ENCODE results near the gene STK32B. TPM values are rescaled to one million over a fixed set of nuclear protein-coding genes. Genes with fewer than 3 reads are reported as not detected.

STK32B gene
- total and polyA plus RNA-seq, 9 of the 15 experiments (the other 6 are each of a cell fraction or from before 2014, with no cell fraction given): 0.03 to 0.20 (median 0.07) TPM; not detected in 2

- TF ChIP-seq CBX8 (IDR thresholded peaks at IDR 0.05; ENCODE audit: borderline replicate concordance, extremely low read depth, low read depth, low read length, poor library complexity, severe bottlenecking): no peak
- no peak for TF ChIP-seq NR1H2 (CRISPR knock-in tag; IDR thresholded peaks at IDR 0.05)
- no peak for TF ChIP-seq HDGF (IDR thresholded peaks at IDR 0.05)
- TF ChIP-seq, protein P1, sequence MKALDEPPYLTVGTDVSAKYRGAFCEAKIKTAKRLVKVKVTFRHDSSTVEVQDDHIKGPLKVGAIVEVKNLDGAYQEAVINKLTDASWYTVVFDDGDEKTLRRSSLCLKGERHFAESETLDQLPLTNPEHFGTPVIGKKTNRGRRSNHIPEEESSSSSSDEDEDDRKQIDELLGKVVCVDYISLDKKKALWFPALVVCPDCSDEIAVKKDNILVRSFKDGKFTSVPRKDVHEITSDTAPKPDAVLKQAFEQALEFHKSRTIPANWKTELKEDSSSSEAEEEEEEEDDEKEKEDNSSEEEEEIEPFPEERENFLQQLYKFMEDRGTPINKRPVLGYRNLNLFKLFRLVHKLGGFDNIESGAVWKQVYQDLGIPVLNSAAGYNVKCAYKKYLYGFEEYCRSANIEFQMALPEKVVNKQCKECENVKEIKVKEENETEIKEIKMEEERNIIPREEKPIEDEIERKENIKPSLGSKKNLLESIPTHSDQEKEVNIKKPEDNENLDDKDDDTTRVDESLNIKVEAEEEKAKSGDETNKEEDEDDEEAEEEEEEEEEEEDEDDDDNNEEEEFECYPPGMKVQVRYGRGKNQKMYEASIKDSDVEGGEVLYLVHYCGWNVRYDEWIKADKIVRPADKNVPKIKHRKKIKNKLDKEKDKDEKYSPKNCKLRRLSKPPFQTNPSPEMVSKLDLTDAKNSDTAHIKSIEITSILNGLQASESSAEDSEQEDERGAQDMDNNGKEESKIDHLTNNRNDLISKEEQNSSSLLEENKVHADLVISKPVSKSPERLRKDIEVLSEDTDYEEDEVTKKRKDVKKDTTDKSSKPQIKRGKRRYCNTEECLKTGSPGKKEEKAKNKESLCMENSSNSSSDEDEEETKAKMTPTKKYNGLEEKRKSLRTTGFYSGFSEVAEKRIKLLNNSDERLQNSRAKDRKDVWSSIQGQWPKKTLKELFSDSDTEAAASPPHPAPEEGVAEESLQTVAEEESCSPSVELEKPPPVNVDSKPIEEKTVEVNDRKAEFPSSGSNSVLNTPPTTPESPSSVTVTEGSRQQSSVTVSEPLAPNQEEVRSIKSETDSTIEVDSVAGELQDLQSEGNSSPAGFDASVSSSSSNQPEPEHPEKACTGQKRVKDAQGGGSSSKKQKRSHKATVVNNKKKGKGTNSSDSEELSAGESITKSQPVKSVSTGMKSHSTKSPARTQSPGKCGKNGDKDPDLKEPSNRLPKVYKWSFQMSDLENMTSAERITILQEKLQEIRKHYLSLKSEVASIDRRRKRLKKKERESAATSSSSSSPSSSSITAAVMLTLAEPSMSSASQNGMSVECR (CRISPR knock-in tag; IDR thresholded peaks at IDR 0.05): no peak
- peak; percentile 58 for TF ChIP-seq PBX2 (CRISPR knock-in tag; IDR thresholded peaks at IDR 0.05; ENCODE audit: low read depth)
- TF ChIP-seq PBX2 (tag; conservative IDR thresholded peaks at IDR 0.05; ENCODE audit: low read depth): peak; percentile 96
- TF ChIP-seq ZNF830 (CRISPR knock-in tag; IDR thresholded peaks at IDR 0.05): no peak
- peak; percentile 83 for TF ChIP-seq ZNF24 (IDR thresholded peaks at IDR 0.05)
- peak; percentile 60; the same call in 1 of the 2 replicates for TF ChIP-seq TCFL5 (CRISPR knock-in tag; conservative IDR thresholded peaks at IDR 0.05)
- TF ChIP-seq ZBTB8A (IDR thresholded peaks at IDR 0.05; ENCODE audit: partially characterized antibody): no peak
- peak; percentile 29 for TF ChIP-seq TAF1 (IDR thresholded peaks at IDR 0.05; ENCODE audit: control insufficient read depth, extremely low read depth, insufficient read depth, low read length, severe bottlenecking)
- TF ChIP-seq NELFE (IDR thresholded peaks at IDR 0.05; ENCODE audit: insufficient read depth, insufficient read length): no peak
- TF ChIP-seq U2AF1 (optimal IDR thresholded peaks at IDR 0.05; ENCODE audit: low read depth, low read length): no peak
- TF ChIP-seq GATA2 (CRISPR knock-in tag; IDR thresholded peaks at IDR 0.05): peak; percentile 97
- no peak for TF ChIP-seq RNF219 (CRISPR knock-in tag; IDR thresholded peaks at IDR 0.05)
- TF ChIP-seq CREM (IDR thresholded peaks at IDR 0.05; ENCODE audit: low read depth): peak; percentile 87
- TF ChIP-seq HINFP (tag; conservative IDR thresholded peaks at IDR 0.05; ENCODE audit: low read depth): 0 out of 2 replicates have a peak, but pooled peaks have one; percentile 48
- TF ChIP-seq ZFP1 (CRISPR knock-in tag; IDR thresholded peaks at IDR 0.05): peak; percentile 55; the same call in 1 of the 2 replicates
These were observed 47.9 kb upstream of the STK32B start (continued) for GRCh38 chr4:5003372-5003857.
